C4-2B (cell line): ENCODE results near the gene CEP192.

ENCODE experiments used
- H3K27ac ChIP-seq: fragments of 450-650 bp; 2 replicates; pipeline ENCODE4 v1.5.1; 2017
- CTCF ChIP-seq: fragments of 450-650 bp; conservative IDR thresholded peaks from 2 replicates; pipeline ENCODE4 v1.5.1; 2017; ENCODE audit warnings: mild to moderate bottlenecking
- ZFX ChIP-seq: fragments of 450-650 bp; IDR thresholded peaks from 2 replicates; pipeline ENCODE4 v1.6.1; 2017

Gene CEP192

GRCh38 chr18:13164406-13164805, 173.2 kb downstream of the CEP192 start:
- no peak for TF ChIP-seq CTCF
- TF ChIP-seq ZFX, result no peak
- no peak overlapping the region for H3K27ac ChIP-seq

GRCh38 chr18:13165636-13166423, 174.7 kb downstream of the CEP192 start:
- no peak overlapping the region for H3K27ac ChIP-seq
- no peak for TF ChIP-seq CTCF
- no peak for TF ChIP-seq ZFX

GRCh38 chr18:13173578-13174145, 182.5 kb downstream of the CEP192 start:
- no peak for TF ChIP-seq CTCF
- TF ChIP-seq ZFX, result no peak

More at GRCh38 chr18:13173578-13174145, 182.5 kb downstream of the CEP192 start:
- no peak overlapping the region for H3K27ac ChIP-seq
